G401.6 (cell line): ENCODE results near the gene SP8.
"Not testable (repeated sequence)": the region's sequence is repeated elsewhere in the genome, so short reads cannot be mapped to it uniquely, and the experiment has no call there.

Experiments used
- FAIRE-seq: peaks from 2 replicates; lab custom pipeline; 2012; peaks lifted over from hg19 to GRCh38; lab: Jason Lieb, UNC

Gene SP8

GRCh38 chr7:20786779-20787659, at the start of gene SP8:
SP8 (minus strand) TSS chr7:20786886; CDS start chr7:20786798, 88 bp downstream.
- no peak for FAIRE-seq

GRCh38 chr7:20836424-20836823, 49.7 kb upstream of the SP8 start:
- peak; percentile 23 for FAIRE-seq

- no peak for FAIRE-seq
Measured at GRCh38 chr7:20835111-20835750, 48.5 kb upstream of the SP8 start.

- peak; percentile 68 for FAIRE-seq
Measured at GRCh38 chr7:20834656-20835055, 48.0 kb upstream of the SP8 start.

GRCh38 chr7:20831956-20832355, 45.3 kb upstream of the SP8 start:
- no peak for FAIRE-seq

- no peak for FAIRE-seq
Measured at GRCh38 chr7:20831451-20831850, 44.8 kb upstream of the SP8 start.

GRCh38 chr7:20828947-20829346, 42.3 kb upstream of the SP8 start:
- FAIRE-seq = no peak

- no peak for FAIRE-seq
Measured at GRCh38 chr7:20827172-20827571, 40.5 kb upstream of the SP8 start.

- no peak for FAIRE-seq
Measured at GRCh38 chr7:20826243-20826642, 39.6 kb upstream of the SP8 start.

GRCh38 chr7:20825555-20825954, 38.9 kb upstream of the SP8 start:
- FAIRE-seq = no peak

GRCh38 chr7:20821390-20821789, 34.7 kb upstream of the SP8 start:
- FAIRE-seq = not testable (repeated sequence)

- no peak for FAIRE-seq
Measured at GRCh38 chr7:20816372-20816959, 29.8 kb upstream of the SP8 start.

- FAIRE-seq = no peak
Measured at GRCh38 chr7:20804345-20804744, 17.7 kb upstream of the SP8 start.

GRCh38 chr7:20799566-20800366, 13.1 kb upstream of the SP8 start:
- no peak for FAIRE-seq

GRCh38 chr7:20798694-20799121, 12.0 kb upstream of the SP8 start:
- no peak for FAIRE-seq

GRCh38 chr7:20798081-20798693, 11.5 kb upstream of the SP8 start:
- no peak for FAIRE-seq

- no peak for FAIRE-seq
Measured at GRCh38 chr7:20797462-20798080, 10.9 kb upstream of the SP8 start.

- no peak for FAIRE-seq
Measured at GRCh38 chr7:20797042-20797461, 10.4 kb upstream of the SP8 start.

GRCh38 chr7:20796500-20796899, 9.8 kb upstream of the SP8 start:
- no peak for FAIRE-seq

GRCh38 chr7:20795881-20796280, 9.2 kb upstream of the SP8 start:
- no peak for FAIRE-seq

- no peak for FAIRE-seq
Measured at GRCh38 chr7:20795361-20795760, 8.7 kb upstream of the SP8 start.
